ENCODE results near the gene CCDC39. TPM values are rescaled to one million over a fixed set of nuclear protein-coding genes. Genes with fewer than 3 reads are reported as not detected.

CCDC39 gene
- total RNA-seq = not detected

- peak; percentile 28 for DNase-seq
Observed at GRCh38 chr3:180679178-180680096, at the start of gene CCDC39. TSS of gene CCDC39 (minus strand) at chr3:180679489. CDS start at chr3:180679380, 109 bp downstream.

GRCh38 chr3:180720012-180720411 lies 40.7 kb upstream of the CCDC39 start:
- DNase-seq = no peak

- no peak for DNase-seq
Observed at GRCh38 chr3:180707896-180708295, 28.6 kb upstream of the CCDC39 start.

GRCh38 chr3:180705619-180706018 lies 26.3 kb upstream of the CCDC39 start:
- no peak for DNase-seq

GRCh38 chr3:180704532-180704931 lies 25.2 kb upstream of the CCDC39 start:
- no peak for DNase-seq

GRCh38 chr3:180700941-180701340 lies 21.7 kb upstream of the CCDC39 start:
- DNase-seq = no peak

- DNase-seq = no peak
Observed at GRCh38 chr3:180698760-180699270, 19.5 kb upstream of the CCDC39 start.

GRCh38 chr3:180694321-180694720 lies 15.0 kb upstream of the CCDC39 start:
- no peak for DNase-seq

GRCh38 chr3:180693656-180694055 lies 14.4 kb upstream of the CCDC39 start:
- no peak for DNase-seq

- DNase-seq = no peak
Observed at GRCh38 chr3:180690061-180690460, 10.8 kb upstream of the CCDC39 start.

- DNase-seq = no peak
Observed at GRCh38 chr3:180684807-180685206, 5.5 kb upstream of the CCDC39 start.

GRCh38 chr3:180683816-180684215 lies 4.5 kb upstream of the CCDC39 start:
- DNase-seq = no peak

GRCh38 chr3:180680097-180680430 lies 775 bp upstream of the CCDC39 start:
- no peak for DNase-seq

GRCh38 chr3:180678231-180678630 lies 1.1 kb downstream of the CCDC39 start:
- no peak for DNase-seq

GRCh38 chr3:180661444-180661843 lies 17.8 kb downstream of the CCDC39 start:
- DNase-seq = no peak

- no peak for DNase-seq
Observed at GRCh38 chr3:180657094-180657493, 22.2 kb downstream of the CCDC39 start.

GRCh38 chr3:180656406-180656805 lies 22.9 kb downstream of the CCDC39 start:
- no peak for DNase-seq

GRCh38 chr3:180646187-180646790 lies 33.0 kb downstream of the CCDC39 start:
- no peak for DNase-seq

GRCh38 chr3:180640987-180641386 lies 38.3 kb downstream of the CCDC39 start:
- DNase-seq = no peak

GRCh38 chr3:180633722-180634121 lies 45.6 kb downstream of the CCDC39 start:
- no peak for DNase-seq

- no peak for DNase-seq
Observed at GRCh38 chr3:180631317-180631716, 48.0 kb downstream of the CCDC39 start.

- DNase-seq = no peak
Observed at GRCh38 chr3:180630371-180630770, 48.9 kb downstream of the CCDC39 start.

- no peak for DNase-seq
Observed at GRCh38 chr3:180626844-180627243, 52.4 kb downstream of the CCDC39 start.

GRCh38 chr3:180624714-180625113 lies 54.6 kb downstream of the CCDC39 start:
- DNase-seq = no peak
